Measurements from ENCODE around the gene HS3ST6. TPM values are rescaled to one million over a fixed set of nuclear protein-coding genes. Genes with fewer than 3 reads are reported as not detected.

HS3ST6 gene
- total and polyA plus RNA-seq, 2 donors (not counting 3 experiments of a cell fraction or from before 2014, with no cell fraction given) = not detected

GRCh38 chr16:1890024-1890707 lies 28.0 kb downstream of the HS3ST6 start:
- dilution Hi-C loops (cut with MboI; ENCODE audit: extremely low pct_ligation_motif_present, low sequenced_read_pairs) (no loop called here), intact Hi-C loops (cut with micrococcal nuclease) (no loop called here)
- H3K9me1 ChIP-seq (replicated peaks; ENCODE audit: control insufficient read depth, extremely low read depth, insufficient read depth, low read length) = no peaks in the 10 kb centered on the region
- ChIA-PET CTCF (interaction anchor here (1.0 to 2.2 kb wide), 5 partner anchors 12 to 31 kb away, joined by 3 to 5 read pairs (median 3); partner anchors contain the start of gene HS3ST6), POLR2A (no interaction called here)
- peaks cover 2 to 5% of the 10 kb centered on the region in 2 experiments for H3K27me3 ChIP-seq (ENCODE audit: control insufficient read depth in 2 of 2, insufficient read depth in 2 of 2, low read length in 2 of 2)
- no peaks in the 10 kb centered on the region for H3K79me2 ChIP-seq (ENCODE audit: control insufficient read depth, insufficient read depth, low read length)
- H3K9ac ChIP-seq (replicated peaks; ENCODE audit: extremely low read depth, insufficient read depth, low read length) = no peak overlapping the region
- no peak overlapping the region for H3K4me3 ChIP-seq (replicated peaks in 1 of 3; ENCODE audit: insufficient read depth in 1 of 3, low read depth in 1 of 3, low read length in 3 of 3)
- H3K4me1 ChIP-seq (ENCODE audit: control insufficient read depth, extremely low read depth, insufficient read depth, low read length) = no peaks in the 10 kb centered on the region
- H3K9me3 ChIP-seq (replicated peaks; ENCODE audit: control insufficient read depth, insufficient read depth, low read length) = no peaks in the 10 kb centered on the region
- TF ChIP-seq POLR2A (IDR thresholded peaks at IDR 0.05; ENCODE audit: low read depth, low read length) (no peak), JUN (IDR thresholded peaks at IDR 0.05; ENCODE audit: borderline replicate concordance, insufficient read depth, insufficient read length, low read depth) (no peak), POLR2AphosphoS5 (IDR thresholded peaks at IDR 0.05; ENCODE audit: insufficient read depth, low read depth, low read length) (no peak), MYC (IDR thresholded peaks at IDR 0.05; ENCODE audit: low read depth, low read length) (no peak), MAX (IDR thresholded peaks at IDR 0.05; ENCODE audit: insufficient read depth, insufficient read length) (no peak), EZH2 (IDR thresholded peaks at IDR 0.05; ENCODE audit: borderline replicate concordance, low read depth, low read length, severe bottlenecking) (no peak), FOS (IDR thresholded peaks at IDR 0.05; ENCODE audit: borderline replicate concordance, insufficient read depth, low read length) (no peak), CTCF (IDR thresholded peaks at IDR 0.05; ENCODE audit: extremely low read depth in 1 of 2, insufficient read depth in 1 of 2, low read depth in 1 of 2, low read length in 2 of 2) (no peak)
- H2AFZ ChIP-seq (ENCODE audit: low read depth, low read length) = no peak overlapping the region
- FAIRE-seq (no peak), DNase-seq (ENCODE audit: low read depth, low spot score) (no peak)
- no peak overlapping the region for H3K27ac ChIP-seq (ENCODE audit: insufficient read depth, low read depth, low read length)
- no peaks in the 10 kb centered on the region for H4K20me1 ChIP-seq (replicated peaks; ENCODE audit: control insufficient read depth, extremely low read depth, insufficient read depth, low read length)
- no peaks in the 10 kb centered on the region for H3K36me3 ChIP-seq (ENCODE audit: control insufficient read depth in 2 of 2, extremely low read depth in 1 of 2, insufficient read depth in 2 of 2, low read length in 2 of 2)
- BruUV-seq (replicated peaks) = no TSS peak
- H3K4me2 ChIP-seq (ENCODE audit: insufficient read depth, low read length) = no peak overlapping the region
